Mucosa of descending colon (tissue), 3 donors: ENCODE measurements around the gene MEA1. TPM values are rescaled to one million over a fixed set of nuclear protein-coding genes. Genes with fewer than 3 reads are reported as not detected.

Source experiments
- ATAC-seq: fragments of 200-7000 bp; cut with Tn5 transposase; one replicate; pipeline ENCODE4 v1.9.1; 2020; ENCODE audit warnings: mild to moderate bottlenecking, moderate library complexity
- DNase-seq, 3 donors: peaks; one replicate each; pipeline ENCODE4 v3.0.0-alpha.2; 2020
- H3K36me3 ChIP-seq: fragments of 200-600 bp; one replicate; pipeline ENCODE4 v1.8.0; 2021; ENCODE audit warnings: low read depth, mild to moderate bottlenecking
- H3K4me1 ChIP-seq: fragments of 200-600 bp; one replicate; pipeline ENCODE4 v1.8.0; 2021; ENCODE audit warnings: low read depth, mild to moderate bottlenecking
- H3K4me3 ChIP-seq: fragments of 200-600 bp; one replicate; pipeline ENCODE4 v1.8.0; 2021; ENCODE audit warnings: mild to moderate bottlenecking
- H3K9me3 ChIP-seq: fragments of 200-600 bp; one replicate; pipeline ENCODE4 v1.8.0; 2021; ENCODE audit warnings: mild to moderate bottlenecking
- CTCF ChIP-seq: fragments of 200-600 bp; IDR thresholded peaks from one replicate; pipeline ENCODE4 v1.8.0; 2022; ENCODE audit warnings: antibody characterized with exemption, mild to moderate bottlenecking
- intact Hi-C, 2 donors: fragments of 100-400 bp; cut with DNase I in 1 of 2; cut with micrococcal nuclease in 1 of 2; formaldehyde crosslinking; loops; one replicate each; pipeline versions ENCODE4 v1.11.0 to v1.11.1; 2022; cut with DNase I, micrococcal nuclease
- total RNA-seq, 3 donors: library from RNA; stranded (reverse); fragmentation: NEBNext Ultra II Directional in 2 of 3; extraction: Animal tissue kit (Norgen Biotek cat#: 25700) in 2 of 3; gene quantifications; one replicate each; pipeline versions ENCODE4 v1.2.1 to v1.2.4, GENCODE V29; 2021 to 2023
- donor health status: DM: no; HTN: no; CAD: no; lungs with moderate emphysema.
- donor health status: DM: no; HTN: no; CAD: no.
- donor health status: DM: no; HTN: yes; CAD: no.

MEA1 gene
- total RNA-seq, 3 donors from 2014 or later = 38.0 to 47.4 (median 39.1) TPM

- intact Hi-C loops = no loop called here
- no peak for DNase-seq
- Histone ChIP-seq H3K4me3 (no peak overlapping the region), H3K36me3 (no peaks in the 10 kb centered on the region), H3K4me1 (peaks cover 5% of the 10 kb centered on the region), H3K9me3 (no peaks in the 10 kb centered on the region)
- ATAC-seq = no peak
- no peak for TF ChIP-seq CTCF
Measured at GRCh38 chr6:42963179-42963854, 50.4 kb downstream of the MEA1 start.

GRCh38 chr6:42962502-42963178, 51.1 kb downstream of the MEA1 start:
- Histone ChIP-seq H3K9me3 (no peaks in the 10 kb centered on the region), H3K4me3 (no peak overlapping the region), H3K4me1 (peaks cover 5% of the 10 kb centered on the region), H3K36me3 (no peaks in the 10 kb centered on the region)
- intact Hi-C loops = no loop called here
- ATAC-seq (no peak), DNase-seq (no peak)
- TF ChIP-seq CTCF = no peak

- no peaks in the 10 kb centered on the region for H3K36me3 ChIP-seq
- H3K4me1 ChIP-seq = peaks cover 5% of the 10 kb centered on the region
- ATAC-seq (no peak), DNase-seq (no peak)
- no peak overlapping the region for H3K4me3 ChIP-seq
- no peaks in the 10 kb centered on the region for H3K9me3 ChIP-seq
- no peak for TF ChIP-seq CTCF
- intact Hi-C loops = no loop called here
Measured at GRCh38 chr6:42962096-42962495, 51.6 kb downstream of the MEA1 start.

Other genes starting within 250 kb of the MEA1 start
- 10 to 100 TPM; 18.3 to 26.2 (median 23.4) TPM for gene BICRAL, start 231.9 kb downstream of the MEA1 start, total RNA-seq
- gene RPL7L1, start 134.3 kb downstream of the MEA1 start, total RNA-seq = 10 to 100 TPM; 47.4 to 61.4 (median 53.7) TPM
- not detected for gene PTCRA, start 97.9 kb downstream of the MEA1 start, total RNA-seq
- gene CNPY3, start 84.5 kb downstream of the MEA1 start, total RNA-seq = 10 to 100 TPM; 18.4 to 30.5 (median 23.5) TPM
- under 1 TPM in 2 of 3 donors, not detected in 1; 0.75 to 0.76 TPM for gene GNMT, start 53.2 kb downstream of the MEA1 start, total RNA-seq
- gene PEX6, start 34.8 kb downstream of the MEA1 start, total RNA-seq = 10 to 100 TPM; 14.3 to 38.6 (median 20.6) TPM
- 10 to 100 TPM; 35.9 to 45.0 (median 38.8) TPM for gene PPP2R5D, start 29.4 kb downstream of the MEA1 start, total RNA-seq
- gene KLHDC3, start 303 bp upstream of the MEA1 start, total RNA-seq = 10 to 100 TPM; 53.4 to 84.1 (median 57.3) TPM
- 10 to 100 TPM; 31.4 to 40.0 (median 37.1) TPM for gene RRP36, start 7.7 kb upstream of the MEA1 start, total RNA-seq
- gene CUL7, start 39.9 kb upstream of the MEA1 start, total RNA-seq = 10 to 100 TPM; 15.1 to 16.2 (median 15.3) TPM
- gene MRPL2, start 45.5 kb upstream of the MEA1 start, total RNA-seq = 10 to 100 TPM; 58.7 to 82.8 (median 75.2) TPM
- gene KLC4, start 45.7 kb upstream of the MEA1 start, total RNA-seq = 100 to 1,000 TPM in 1 of 3 donors, 10 to 100 TPM in 2; 69.1 to 144 (median 99.1) TPM
- gene PTK7, start 62.4 kb upstream of the MEA1 start, total RNA-seq = 10 to 100 TPM in 1 of 3 donors, 1 to 10 TPM in 2; 8.3 to 12.9 (median 9.4) TPM
- gene SRF, start 157.3 kb upstream of the MEA1 start, total RNA-seq = 10 to 100 TPM; 19.5 to 87.1 (median 26.3) TPM
- 10 to 100 TPM; 35.9 to 46.9 (median 44.3) TPM for gene CUL9, start 168.2 kb upstream of the MEA1 start, total RNA-seq
- gene DNPH1, start 215.5 kb upstream of the MEA1 start, total RNA-seq = 10 to 100 TPM; 42.7 to 69.0 (median 45.7) TPM
- under 1 TPM; 0.24 to 0.95 (median 0.93) TPM for gene TTBK1, start 229.5 kb upstream of the MEA1 start, total RNA-seq